Hepatocyte (in vitro differentiated cells): Measurements from ENCODE around the gene CST11. TPM values are rescaled to one million over a fixed set of nuclear protein-coding genes. Genes with fewer than 3 reads are reported as not detected.

ENCODE experiments used
- DNase-seq: peaks from one replicate; pipeline ENCODE4 v3.0.0-alpha.2; 2016; ENCODE audit warnings: low spot score
- H2AFZ ChIP-seq: fragments of 200-600 bp; sonication (generic); 2 replicates; pipeline ENCODE4 v1.6.0; 2016; ENCODE audit warnings: antibody characterized with exemption, mild to moderate bottlenecking
- H3K27ac ChIP-seq: fragments of 200-600 bp; sonication (generic); 2 replicates; pipeline ENCODE4 v1.5.1; 2016; ENCODE audit warnings: mild to moderate bottlenecking
- H3K27me3 ChIP-seq: fragments of 200-600 bp; sonication (generic); 2 replicates; pipeline ENCODE4 v1.6.1; 2016
- H3K36me3 ChIP-seq: fragments of 200-600 bp; sonication (generic); replicated peaks from 2 replicates; pipeline ENCODE4 v1.5.1; 2016; ENCODE audit warnings: low read depth; ENCODE audit not compliant: insufficient read depth
- H3K4me1 ChIP-seq: fragments of 200-600 bp; sonication (generic); 2 replicates; pipeline ENCODE4 v1.5.1; 2016; ENCODE audit warnings: mild to moderate bottlenecking, moderate library complexity; ENCODE audit not compliant: insufficient read depth
- H3K4me2 ChIP-seq: fragments of 200-600 bp; sonication (generic); 2 replicates; pipeline ENCODE4 v1.6.0; 2016
- H3K4me3 ChIP-seq: fragments of 200-600 bp; sonication (generic); 2 replicates; pipeline ENCODE4 v1.5.1; 2016; ENCODE audit warnings: mild to moderate bottlenecking
- H3K79me2 ChIP-seq: fragments of 200-600 bp; sonication (generic); 2 replicates; pipeline ENCODE4 v1.6.0; 2017; ENCODE audit warnings: mild to moderate bottlenecking
- H3K9me2 ChIP-seq: fragments of 200-600 bp; sonication (generic); replicated peaks from 2 replicates; pipeline ENCODE4 v1.6.0; 2017; ENCODE audit warnings: mild to moderate bottlenecking; ENCODE audit not compliant: insufficient read depth
- H3K9me3 ChIP-seq: fragments of 200-600 bp; sonication (generic); 2 replicates; pipeline ENCODE4 v1.5.1; 2016; ENCODE audit warnings: low read depth, mild to moderate bottlenecking
- H4K20me1 ChIP-seq: fragments of 200-600 bp; sonication (generic); 2 replicates; pipeline ENCODE4 v1.6.0; 2016; ENCODE audit warnings: mild to moderate bottlenecking; ENCODE audit not compliant: insufficient read depth, poor library complexity, severe bottlenecking
- EZH2 ChIP-seq: fragments of 200-600 bp; sonication (generic); IDR thresholded peaks from 2 replicates; pipeline ENCODE4 v1.6.1; 2016; ENCODE audit warnings: antibody characterized with exemption, mild to moderate bottlenecking, borderline replicate concordance
- EZH2phosphoT487 ChIP-seq: fragments of 200-600 bp; sonication (generic); IDR thresholded peaks from one replicate; pipeline ENCODE4 v1.6.1; 2018; ENCODE audit warnings: antibody characterized with exemption, mild to moderate bottlenecking, low read depth, moderate library complexity; ENCODE audit not compliant: unreplicated experiment, severe bottlenecking
- WGBS: methylation state at CpG from one replicate; pipeline ENCODE4 v1.1.6; 2016; ENCODE audit warnings: low lambda C conversion rate; ENCODE audit errors: missing lambda C conversion rate; 5-methylcytosine and 5-hydroxymethylcytosine counted together
- polyA plus RNA-seq: library from polyadenylated mRNA; unstranded; fragments of >200 nt; fragmentation: Nextera tagmentation; extraction: Ambion mirVana; gene quantifications from 2 replicates; pipeline ENCODE4 v1.2.1, GENCODE V29; 2016
- total RNA-seq: library from RNA; depleted of rRNA; stranded (reverse); fragments of >200 nt; gene quantifications from 2 replicates; pipeline ENCODE4 v1.2.3, GENCODE V29; 2014
- TF ChIP-seq, protein P1 (sequence below): fragments of 200-600 bp; sonication (generic); IDR thresholded peaks from 2 replicates; pipeline ENCODE4 v1.5.1; 2016; ENCODE audit warnings: antibody characterized with exemption, mild to moderate bottlenecking; ENCODE audit not compliant: poor library complexity

The CST11 gene
- total and polyA plus RNA-seq, 2 experiments from 2014 or later, result not detected

- Histone ChIP-seq H3K4me2 (no peak overlapping the region), H3K9me2 (no peaks in the 10 kb centered on the region), H3K27me3 (no peaks in the 10 kb centered on the region), H3K36me3 (no peaks in the 10 kb centered on the region), H3K4me1 (peaks cover 3% of the 10 kb centered on the region), H3K9me3 (no peaks in the 10 kb centered on the region), H4K20me1 (no peaks in the 10 kb centered on the region), H3K27ac (no peak overlapping the region), H3K4me3 (no peak overlapping the region), H2AFZ (no peak overlapping the region), H3K79me2 (no peaks in the 10 kb centered on the region)
- TF ChIP-seq EZH2phosphoT487 (no peak), EZH2 (no peak)
- TF ChIP-seq, protein P1, sequence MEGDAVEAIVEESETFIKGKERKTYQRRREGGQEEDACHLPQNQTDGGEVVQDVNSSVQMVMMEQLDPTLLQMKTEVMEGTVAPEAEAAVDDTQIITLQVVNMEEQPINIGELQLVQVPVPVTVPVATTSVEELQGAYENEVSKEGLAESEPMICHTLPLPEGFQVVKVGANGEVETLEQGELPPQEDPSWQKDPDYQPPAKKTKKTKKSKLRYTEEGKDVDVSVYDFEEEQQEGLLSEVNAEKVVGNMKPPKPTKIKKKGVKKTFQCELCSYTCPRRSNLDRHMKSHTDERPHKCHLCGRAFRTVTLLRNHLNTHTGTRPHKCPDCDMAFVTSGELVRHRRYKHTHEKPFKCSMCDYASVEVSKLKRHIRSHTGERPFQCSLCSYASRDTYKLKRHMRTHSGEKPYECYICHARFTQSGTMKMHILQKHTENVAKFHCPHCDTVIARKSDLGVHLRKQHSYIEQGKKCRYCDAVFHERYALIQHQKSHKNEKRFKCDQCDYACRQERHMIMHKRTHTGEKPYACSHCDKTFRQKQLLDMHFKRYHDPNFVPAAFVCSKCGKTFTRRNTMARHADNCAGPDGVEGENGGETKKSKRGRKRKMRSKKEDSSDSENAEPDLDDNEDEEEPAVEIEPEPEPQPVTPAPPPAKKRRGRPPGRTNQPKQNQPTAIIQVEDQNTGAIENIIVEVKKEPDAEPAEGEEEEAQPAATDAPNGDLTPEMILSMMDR, result no peak
- 74% methylated on average over 3 of the region's 3 CpGs for WGBS
- DNase-seq, result no peak
Observed at GRCh38 chr20:23456409-23456808, 3.7 kb upstream of the CST11 start.

DNA sequence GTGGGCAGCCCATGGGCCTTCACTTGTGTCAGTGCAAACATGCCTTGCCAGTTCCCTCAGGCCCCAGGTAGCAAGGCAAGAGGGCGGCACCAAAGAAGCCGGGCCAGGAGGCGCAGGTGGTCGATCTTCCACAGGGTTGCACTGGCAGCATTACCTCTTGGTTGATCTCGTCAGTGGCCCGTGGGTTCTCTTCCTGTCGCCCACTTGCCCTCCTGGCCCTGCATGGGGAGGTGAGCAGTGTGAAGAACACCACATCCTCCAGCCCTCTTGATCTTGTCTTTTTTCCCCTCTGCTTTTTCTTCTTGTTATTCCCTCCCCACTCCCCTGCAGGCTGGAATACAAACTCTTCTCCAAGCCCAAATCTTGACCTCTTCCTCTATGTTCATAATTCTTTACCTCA, 3.0 kb upstream of the CST11 start:
- Histone ChIP-seq H3K4me3 (no peak overlapping the region), H3K36me3 (no peaks in the 10 kb centered on the region), H3K9me2 (no peaks in the 10 kb centered on the region), H2AFZ (no peak overlapping the region), H3K9me3 (no peaks in the 10 kb centered on the region), H3K27ac (no peak overlapping the region), H3K4me1 (peaks cover 3% of the 10 kb centered on the region), H3K4me2 (no peak overlapping the region), H3K27me3 (no peaks in the 10 kb centered on the region), H4K20me1 (no peaks in the 10 kb centered on the region), H3K79me2 (no peaks in the 10 kb centered on the region)
- no peak for TF ChIP-seq EZH2
- TF ChIP-seq, protein P1, result no peak
- TF ChIP-seq EZH2phosphoT487, result no peak
- 100% methylated on average over 7 of the region's 7 CpGs for WGBS
- no peak for DNase-seq

DNA sequence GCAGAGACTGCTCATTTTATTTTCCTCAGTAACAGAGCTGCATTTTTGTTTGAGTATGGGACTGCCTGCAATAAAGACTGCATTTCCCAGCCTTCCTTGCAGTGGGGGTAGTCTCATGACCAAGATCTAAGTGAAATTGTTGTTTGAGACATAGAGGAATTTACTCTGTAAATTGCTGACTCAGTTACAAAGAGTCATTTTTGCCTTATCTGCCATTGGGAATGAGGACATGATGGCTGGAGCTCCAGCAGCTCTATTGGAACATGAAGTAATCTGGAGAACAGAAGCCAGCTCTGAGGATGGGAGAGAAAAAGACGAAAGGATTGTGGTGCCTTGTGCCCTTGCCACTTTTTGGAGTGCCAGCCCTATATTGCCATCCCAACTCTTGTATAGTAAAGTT, 2.1 kb upstream of the CST11 start:
- WGBS, result 96% methylated on average over 1 of the region's 1 CpG
- no peak overlapping the region for H3K4me2 ChIP-seq
- H3K4me1 ChIP-seq, result peaks cover 3% of the 10 kb centered on the region
- H3K79me2 ChIP-seq, result no peaks in the 10 kb centered on the region
- H3K27me3 ChIP-seq, result no peaks in the 10 kb centered on the region
- H3K9me3 ChIP-seq, result no peaks in the 10 kb centered on the region
- no peaks in the 10 kb centered on the region for H3K36me3 ChIP-seq
- H3K27ac ChIP-seq, result no peak overlapping the region
- DNase-seq, result no peak
- no peak for TF ChIP-seq EZH2phosphoT487
- TF ChIP-seq, protein P1, result no peak
- TF ChIP-seq EZH2, result no peak
- no peaks in the 10 kb centered on the region for H3K9me2 ChIP-seq
- no peak overlapping the region for H2AFZ ChIP-seq
- H4K20me1 ChIP-seq, result no peaks in the 10 kb centered on the region
- no peak overlapping the region for H3K4me3 ChIP-seq
